ENCODE measurements around the gene RAP1GAP2. TPM values are rescaled to one million over a fixed set of nuclear protein-coding genes. Genes with fewer than 3 reads are reported as not detected.

Gene RAP1GAP2
- total RNA-seq, 1 donor from 2014 or later: 29.3 TPM

DNA sequence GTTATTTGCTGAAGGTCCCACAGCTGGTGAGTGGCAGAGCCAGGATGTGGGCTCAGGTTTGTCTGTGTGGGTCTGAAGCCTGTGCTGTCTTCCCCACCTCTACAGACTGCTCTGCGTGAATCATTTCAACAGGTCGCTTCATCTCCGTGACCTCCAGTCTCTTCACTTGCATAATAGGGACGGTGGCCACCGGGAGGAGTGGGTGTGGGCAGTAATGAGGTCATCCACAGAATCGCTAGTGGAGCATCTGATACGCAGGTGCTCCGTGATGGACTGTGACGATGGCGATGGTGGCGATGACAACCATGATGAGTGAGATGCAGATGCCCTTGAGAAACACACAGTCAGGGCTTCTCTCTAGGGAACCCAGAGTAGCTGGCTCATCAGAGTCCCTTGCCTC lies 120.2 kb downstream of the RAP1GAP2 start:
- no peak for DNase-seq

DNA sequence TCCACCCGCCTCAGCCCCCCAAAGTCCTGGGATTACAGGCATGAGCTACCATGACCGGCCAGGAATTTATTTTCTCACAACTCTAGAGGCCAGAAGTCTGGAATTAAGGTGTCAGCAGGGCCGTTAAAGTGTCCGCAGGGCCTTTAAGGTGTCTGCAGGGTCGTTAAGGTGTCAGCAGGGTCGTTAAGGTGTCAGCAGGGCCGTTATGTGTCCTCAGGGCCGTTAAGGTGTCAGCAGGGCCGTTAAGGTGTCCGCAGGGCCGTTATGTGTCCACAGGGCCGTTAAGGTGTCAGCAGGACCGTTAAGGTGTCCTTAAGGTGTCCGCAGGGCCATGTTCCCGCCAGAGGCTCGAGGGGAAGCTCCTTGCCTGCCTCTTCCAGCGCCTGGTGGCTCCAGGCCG lies 125.2 kb downstream of the RAP1GAP2 start:
- DNase-seq: no peak

DNA sequence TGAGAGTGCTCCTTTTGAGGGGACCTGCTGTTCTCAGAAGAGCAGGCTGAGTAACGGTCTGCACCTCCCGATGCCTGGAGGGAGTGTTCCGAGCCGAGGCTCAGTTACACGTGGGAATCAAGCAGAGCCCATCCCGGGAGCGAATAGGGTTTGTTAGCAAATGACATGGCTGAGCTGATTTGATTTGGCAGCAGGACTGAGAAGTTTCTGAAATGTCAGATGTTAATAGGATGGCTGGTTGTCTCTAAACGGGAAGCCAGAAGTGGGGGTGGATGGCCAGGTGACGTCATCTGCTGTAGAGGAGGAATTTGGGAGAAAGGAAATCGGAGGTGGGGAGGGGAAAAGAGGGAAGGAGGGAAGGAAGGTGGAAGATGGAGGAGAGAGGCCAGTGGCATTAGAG lies 128.0 kb downstream of the RAP1GAP2 start:
- DNase-seq: no peak

DNA sequence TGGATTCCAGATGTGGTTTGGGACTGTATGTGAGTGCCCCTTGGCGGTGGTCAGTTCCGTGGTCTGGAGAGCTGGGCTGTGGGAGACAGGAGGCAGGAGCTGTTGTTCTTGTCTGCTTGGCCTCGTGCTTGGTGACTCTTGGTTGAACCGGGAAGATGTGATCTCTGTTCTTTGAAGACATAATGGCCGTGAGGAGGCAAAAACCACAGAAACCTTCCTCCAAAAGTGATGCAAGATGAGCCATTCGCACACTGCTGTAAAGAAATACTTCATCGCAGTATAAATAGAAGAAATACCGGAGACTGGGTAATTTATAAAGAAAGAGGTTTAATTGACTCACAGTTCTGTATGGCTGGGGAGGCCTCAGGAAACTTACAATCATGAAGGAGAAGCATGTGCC lies 128.8 kb downstream of the RAP1GAP2 start:
- no peak for DNase-seq

DNA sequence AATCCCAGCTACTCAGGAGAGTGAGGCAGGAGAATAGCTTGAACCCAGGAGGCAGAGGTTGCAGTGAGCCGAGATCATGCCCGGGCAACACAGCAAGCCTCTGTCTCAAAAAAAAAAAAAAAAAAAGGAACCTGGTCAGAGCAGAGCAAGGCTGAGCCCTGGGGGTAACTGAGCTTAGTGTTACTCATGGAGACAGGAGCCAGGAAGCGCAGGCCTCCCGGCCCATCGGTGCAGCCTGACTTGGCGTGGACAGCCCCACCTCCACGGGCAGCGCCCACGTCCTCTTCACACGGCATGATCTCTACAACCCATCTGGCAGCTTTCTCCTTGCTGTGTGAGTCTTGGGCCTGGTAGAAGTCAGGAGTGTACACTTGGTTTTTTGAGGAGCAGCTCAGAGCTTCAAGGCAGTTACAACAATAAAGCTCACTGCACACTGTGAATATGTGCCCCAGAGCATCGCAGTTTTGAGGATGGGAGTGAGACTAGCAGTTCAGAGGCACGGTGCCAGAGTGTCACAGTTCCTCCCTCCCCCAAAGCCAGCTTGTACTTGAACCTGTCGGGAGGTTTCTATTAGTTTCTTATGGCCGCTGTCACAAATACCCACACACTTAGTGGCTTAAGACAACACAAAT lies 129.9 kb downstream of the RAP1GAP2 start:
- no peak for DNase-seq

DNA sequence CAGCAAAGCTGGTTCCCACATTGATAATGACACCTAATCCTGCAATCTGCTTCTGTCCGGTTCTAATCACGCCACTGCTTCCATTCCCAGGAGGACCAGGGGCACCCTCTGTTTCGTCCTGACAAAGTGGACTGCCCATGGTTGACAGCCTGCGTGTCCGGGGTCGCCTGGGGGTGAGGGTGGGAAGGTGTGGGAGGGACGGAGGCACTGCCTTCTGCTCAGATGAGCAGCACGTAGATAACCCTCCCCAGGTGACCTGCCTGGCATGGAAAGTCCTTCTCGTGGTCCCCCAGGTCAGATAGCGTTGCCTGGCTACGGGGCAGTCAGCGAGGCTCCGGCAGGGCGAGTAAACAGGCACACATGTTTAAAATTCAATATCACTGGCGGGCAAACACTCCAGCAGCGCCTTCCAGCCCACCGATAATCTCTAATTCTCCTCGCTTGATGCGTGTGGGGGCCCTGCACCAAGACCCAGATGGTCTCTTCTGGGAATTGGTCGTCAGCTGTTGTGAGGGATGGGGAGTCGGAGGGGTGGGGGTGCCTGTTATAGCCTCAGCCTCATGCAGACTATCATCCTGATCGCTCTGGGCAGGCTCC lies 132.2 kb downstream of the RAP1GAP2 start:
- no peak for DNase-seq

DNA sequence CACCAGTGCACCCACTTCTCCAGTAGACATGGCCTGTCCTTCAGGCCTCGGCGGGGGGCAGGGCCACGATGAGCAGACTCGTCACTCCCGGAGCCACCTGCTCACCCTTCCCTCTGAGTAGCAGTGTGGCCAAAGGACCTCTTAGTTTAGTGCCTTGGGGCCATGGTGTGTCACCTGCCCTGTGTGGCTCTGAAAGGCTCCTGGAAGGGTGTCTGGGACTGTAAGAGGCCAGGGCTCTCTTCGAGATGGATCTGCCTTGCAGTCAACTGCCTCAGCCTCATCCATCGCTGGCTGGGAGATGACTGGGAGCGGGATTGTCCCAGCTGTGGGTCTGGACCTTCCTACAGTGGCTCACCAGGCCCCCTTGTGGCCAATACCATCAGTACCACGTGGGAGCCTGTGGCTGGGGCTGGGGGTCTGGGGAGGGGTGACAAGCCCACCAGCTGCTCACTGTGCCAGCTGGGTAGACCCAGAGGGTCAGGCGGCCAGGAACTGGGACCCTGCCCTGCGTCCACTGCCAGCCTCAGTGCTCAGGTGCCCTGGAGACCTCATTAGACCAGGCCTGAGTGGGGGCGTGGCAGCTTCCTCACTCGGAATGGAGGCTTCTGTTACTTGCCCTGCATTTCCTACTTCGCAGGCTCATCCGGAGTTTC lies 133.8 kb downstream of the RAP1GAP2 start:
- no peak for DNase-seq

DNA sequence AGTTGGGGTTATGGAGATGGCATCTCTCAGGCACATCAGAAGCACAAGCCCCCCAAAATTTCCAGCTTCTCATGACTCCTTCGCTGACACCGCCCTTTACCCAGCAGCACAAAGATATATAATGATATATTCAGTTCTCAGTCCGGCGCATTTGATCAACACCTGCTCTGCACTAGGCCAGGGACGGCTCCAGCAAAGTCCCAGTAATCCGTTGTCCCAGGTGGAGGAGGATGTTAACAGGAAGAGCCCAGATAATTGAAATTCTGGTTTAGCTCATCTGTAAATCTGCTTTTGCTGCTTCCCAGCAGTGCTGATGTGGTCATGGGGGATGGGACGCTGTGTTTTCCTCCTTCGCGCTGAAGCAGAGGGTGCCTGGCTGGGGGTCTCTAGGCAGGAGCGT lies 135.6 kb downstream of the RAP1GAP2 start:
- DNase-seq: no peak

DNA sequence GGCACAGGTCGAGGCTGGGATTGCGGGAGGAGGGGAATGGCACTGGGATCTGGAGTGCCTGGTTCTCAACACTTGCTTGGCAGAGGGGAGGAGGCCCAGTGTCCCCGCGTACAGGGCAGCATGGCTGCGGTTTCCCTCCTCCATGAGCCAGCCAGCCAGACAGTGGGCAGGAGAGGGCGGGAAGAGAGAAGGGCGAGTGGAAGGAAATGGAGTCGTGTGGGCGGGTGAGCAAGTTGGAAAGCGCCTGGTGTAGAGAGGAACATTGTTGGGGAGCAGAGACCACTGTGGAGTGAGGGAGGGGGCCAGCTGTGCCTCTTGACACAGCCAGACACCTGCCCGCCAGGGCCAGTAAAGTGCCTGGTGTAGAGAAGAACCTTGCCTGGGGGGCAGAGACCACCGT lies 136.7 kb downstream of the RAP1GAP2 start:
- no peak for DNase-seq

DNA sequence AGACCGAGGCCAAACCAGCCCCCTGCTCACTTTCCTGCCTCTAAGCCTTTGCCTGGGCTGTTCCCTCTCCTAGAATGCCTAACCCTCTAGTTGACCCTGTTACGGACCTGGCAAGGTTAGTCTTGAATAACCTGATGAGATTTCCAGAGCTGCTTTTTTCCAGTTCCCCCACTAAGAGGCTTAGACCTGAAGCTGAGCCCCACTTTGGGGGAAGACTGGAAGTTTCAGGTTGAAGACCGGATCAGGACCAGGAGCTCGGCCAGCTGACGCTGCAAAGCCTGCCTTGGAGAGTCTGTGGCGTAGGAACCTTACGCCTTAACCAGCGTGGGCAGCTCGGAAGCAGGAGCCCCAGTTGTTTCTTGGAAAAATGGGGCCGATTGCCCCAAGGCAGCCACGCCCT lies 137.4 kb downstream of the RAP1GAP2 start:
- no peak for DNase-seq

DNA sequence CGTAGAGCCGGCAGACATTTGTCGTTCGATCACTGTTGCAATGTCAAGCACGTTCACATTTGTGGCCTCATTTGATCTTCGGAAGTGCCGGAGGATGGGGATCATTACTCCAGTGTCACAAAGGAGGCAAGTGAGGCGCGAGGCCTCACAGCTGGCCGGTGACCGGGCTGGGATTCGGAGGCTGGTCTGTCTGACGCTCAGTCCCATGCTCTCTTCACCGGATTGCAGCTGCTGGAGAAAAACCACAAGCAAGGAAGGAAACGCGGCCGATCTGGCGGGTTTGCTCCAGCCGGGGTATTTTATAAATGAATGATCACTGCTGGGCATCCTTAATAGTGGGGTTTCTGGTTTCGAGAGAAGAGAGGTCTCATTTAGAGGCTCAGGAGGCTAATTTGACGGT lies 139.4 kb downstream of the RAP1GAP2 start:
- no peak for DNase-seq

DNA sequence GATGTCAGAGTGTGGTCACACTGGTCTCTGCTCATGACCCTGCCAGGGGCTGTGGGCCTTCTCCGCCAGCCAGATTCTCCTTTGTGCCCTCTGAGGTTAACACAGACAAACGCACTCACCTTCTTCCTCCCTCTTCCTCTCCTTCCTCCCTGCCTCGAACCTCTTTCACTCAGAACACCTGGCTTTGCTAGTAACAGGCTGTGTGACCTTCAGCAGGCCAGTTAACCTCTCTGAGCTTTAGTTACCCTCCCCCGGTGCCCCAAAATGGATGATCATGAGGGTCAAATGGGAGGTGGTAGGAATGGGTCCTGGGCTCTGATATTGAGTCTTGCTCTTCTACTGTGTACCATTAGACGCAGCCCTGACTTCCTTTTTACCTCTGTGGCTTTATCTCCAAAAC lies 140.1 kb downstream of the RAP1GAP2 start:
- DNase-seq: no peak

DNA sequence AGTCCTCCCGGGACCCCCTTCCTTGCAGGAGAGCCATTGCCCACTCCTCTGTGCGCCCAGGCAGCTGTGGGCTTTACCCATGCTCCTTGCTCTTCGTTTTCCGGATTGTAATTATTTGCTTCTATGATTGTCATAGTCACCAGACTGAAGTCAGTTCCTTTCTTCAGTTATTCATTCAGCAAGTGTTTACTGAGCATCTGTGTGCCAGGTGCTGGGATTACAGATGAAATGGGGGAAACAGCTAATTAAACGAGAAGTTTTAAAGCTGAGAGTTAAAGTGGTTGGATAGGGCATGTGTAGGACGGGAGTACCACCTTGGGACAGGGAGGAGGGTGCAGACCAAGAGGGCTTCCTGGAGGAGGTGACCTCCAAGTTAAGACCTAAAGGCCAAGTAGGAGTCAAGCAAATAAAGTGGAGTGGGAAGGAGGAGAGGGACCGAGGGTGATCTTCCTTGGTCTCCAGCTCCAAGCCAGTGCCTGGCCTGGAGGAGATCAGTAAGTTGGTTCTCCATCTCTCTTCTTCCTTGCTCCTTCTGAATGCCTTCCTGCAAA lies 140.6 kb downstream of the RAP1GAP2 start:
- DNase-seq: no peak

DNA sequence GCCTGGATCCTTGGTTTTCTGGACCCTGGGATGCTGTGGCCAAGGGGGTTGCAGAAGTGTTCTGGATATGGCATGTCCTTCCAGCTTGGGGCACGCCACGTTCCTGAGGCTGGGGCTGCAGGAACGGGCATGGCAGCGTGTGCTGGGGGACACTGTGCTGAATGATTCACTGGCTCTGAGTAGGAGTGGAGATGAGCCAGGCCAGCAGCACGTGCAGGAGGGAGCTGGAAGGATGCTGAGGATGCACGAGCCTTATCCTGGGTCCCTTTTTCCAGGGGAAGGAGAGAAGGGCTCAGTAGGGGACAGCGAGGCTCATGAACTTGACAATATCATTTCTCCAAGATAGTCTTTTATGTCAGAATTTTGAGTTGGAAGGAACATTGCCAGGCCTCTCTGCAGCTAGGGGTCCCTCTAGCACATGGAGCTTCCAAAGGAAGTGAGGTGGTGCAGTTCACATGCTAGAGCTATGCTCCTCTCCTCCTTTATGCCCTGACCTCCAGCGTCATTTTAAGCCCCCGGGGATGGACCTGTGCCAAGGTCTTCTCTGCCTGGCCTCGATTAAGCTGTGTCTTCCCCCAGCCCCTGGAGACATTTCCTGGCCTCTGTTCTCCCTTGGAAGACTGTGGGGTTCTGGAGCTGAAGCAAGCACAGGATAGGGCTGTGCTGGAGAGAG lies 141.2 kb downstream of the RAP1GAP2 start:
- no peak for DNase-seq

DNA sequence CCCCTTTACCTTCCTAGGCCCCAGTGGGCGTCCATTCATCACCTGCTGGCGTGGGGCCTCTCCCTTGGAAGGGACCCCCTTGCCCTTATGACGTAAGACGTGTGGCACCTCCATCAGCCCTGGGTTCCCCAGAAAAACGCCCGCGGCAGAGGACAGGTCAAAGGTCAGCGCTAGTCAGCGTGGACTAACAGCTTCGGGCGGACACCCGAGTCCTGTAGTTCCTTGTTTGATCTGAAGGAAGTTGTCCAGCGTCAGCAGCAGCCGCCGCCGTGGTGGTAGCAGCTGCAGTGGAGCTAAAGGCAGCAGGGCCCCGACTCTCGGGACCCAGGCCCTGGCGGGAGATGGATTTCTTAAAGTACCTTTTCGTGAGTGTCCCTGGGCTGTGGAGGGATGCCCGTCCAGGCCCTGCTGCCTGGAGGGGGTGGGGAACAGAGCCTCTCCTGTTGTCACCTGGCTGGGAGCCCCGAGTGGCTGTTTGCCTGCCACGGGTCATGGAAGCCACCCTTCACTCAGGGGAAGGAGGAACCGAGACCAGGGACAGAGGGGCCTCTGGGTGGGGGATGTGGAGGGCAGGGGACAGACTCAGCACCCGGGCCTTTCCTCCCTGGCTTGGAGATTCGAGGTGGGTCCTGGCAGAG lies 143.6 kb downstream of the RAP1GAP2 start:
- DNase-seq: no peak

DNA sequence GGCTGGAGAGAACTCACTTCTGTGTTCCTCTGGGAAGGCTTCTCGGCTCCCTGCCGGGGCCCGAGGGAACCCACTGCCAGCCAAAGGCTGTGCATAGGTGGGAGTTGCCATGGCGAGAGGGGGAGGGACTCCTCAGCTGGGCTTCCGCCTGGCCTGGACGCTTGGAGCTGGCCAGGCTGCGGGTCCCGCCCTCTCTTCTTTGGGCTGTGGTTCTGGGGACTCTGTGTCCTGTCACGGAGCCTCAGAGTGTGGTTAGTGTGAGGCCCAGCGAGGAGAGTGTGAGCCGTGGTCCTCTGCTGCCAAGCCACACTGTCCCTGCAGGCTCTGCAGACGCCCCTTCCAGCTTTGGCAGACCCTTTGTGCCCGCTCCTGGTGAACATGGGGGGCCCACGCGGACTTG lies 144.1 kb downstream of the RAP1GAP2 start:
- DNase-seq: no peak

DNA sequence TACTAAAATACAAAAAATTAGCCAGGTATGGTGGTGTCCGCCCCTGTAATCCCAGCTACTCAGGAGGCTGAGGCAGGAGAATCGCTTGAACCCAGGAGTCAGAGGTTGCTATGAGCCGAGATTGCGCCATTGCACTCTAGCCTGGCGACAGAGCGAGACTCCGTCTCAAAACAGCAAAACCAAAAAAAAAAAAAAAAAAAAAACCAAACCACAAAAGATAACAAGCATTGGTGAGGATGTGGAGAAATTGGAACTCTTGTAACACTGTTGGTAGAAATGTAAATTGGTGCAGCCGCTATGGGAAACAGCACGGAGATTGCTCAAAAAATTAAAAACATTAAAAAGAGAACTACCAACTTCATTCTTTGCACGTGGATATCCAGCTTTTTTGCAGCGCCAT lies 147.7 kb downstream of the RAP1GAP2 start:
- no peak for DNase-seq

DNA sequence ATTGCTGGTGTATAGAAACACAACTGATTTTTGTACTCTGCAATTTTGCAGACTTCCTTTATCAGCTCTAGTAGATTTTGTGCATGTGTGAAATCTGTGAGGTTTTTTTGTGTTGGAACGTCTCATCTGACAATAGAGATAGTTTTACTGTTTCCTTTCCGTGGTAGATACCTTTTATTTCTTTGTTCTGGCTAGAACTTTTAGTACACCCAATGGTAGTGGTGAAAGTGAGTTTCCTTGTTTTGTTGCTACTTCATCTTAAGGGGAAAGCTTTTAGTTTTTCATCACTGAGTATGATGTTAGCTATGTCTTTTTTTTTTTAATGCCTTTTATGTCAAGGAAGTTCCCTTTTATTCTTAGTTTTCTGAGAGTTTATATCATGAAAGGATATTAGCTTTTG lies 149.1 kb downstream of the RAP1GAP2 start:
- DNase-seq: no peak

DNA sequence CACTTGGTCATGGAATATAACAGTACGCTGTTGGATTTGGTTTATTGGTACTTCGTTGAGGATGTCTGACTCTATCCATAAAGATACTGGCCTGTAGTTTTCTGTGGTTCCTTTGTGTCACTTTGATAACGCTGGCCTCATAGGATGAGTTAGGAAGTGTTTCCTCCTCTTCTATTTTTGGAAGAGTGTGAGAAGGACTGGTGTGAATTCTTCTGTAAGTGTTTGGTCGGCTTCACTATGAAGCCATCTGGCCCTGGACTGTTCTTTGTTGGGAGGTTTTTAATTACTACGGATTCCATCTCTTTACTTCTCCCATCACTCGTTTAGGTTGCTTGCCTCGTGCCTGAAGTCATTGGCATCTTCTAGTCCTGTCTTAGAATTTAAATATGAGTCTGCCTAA lies 149.9 kb downstream of the RAP1GAP2 start:
- no peak for DNase-seq

DNA sequence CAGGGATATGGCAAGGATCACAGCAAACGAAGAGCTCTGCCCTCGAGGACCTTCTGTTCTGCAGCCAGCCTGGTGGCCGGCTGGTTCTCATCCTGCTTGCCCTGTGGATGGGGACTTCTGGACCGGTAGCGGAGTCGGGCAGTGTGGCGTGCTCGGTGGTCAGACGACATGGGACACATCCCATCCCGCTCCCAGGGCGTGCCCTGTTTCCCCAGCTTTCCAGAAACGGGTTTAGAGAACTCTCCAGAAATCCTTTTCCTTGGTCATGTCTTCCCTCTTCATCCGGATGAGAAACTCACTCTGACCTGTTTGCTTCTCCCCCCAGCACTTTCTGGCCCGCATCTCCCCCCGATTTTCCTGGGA lies 151.3 kb downstream of the RAP1GAP2 start:
- DNase-seq: no peak

DNA sequence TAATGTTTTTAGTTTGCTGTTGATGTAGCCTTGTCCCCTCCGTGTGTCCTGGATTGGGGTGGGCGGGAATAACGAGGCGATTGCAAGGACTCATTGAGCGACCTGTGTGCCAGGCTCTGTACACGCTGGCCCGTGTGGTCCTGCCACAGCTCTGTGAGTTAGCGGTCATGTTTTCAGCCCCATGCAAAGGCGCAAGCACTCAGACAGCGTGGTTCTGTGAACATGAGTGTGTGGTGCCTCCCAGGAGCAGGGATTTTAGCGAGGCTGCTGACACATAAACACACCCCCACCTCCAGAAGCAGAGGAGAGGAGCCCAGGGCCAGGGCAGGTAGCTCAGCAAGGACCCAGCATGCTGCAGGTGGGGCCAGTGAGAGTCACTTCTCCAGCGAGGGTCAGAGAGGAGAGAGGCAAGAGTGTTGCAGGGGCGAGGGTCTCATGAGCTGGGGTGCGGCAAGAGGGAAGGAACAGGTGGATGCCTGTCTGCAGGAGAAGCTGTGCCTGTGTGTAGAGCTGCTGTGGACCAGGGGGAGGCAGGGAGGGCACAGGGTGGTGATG lies 151.8 kb downstream of the RAP1GAP2 start:
- no peak for DNase-seq

DNA sequence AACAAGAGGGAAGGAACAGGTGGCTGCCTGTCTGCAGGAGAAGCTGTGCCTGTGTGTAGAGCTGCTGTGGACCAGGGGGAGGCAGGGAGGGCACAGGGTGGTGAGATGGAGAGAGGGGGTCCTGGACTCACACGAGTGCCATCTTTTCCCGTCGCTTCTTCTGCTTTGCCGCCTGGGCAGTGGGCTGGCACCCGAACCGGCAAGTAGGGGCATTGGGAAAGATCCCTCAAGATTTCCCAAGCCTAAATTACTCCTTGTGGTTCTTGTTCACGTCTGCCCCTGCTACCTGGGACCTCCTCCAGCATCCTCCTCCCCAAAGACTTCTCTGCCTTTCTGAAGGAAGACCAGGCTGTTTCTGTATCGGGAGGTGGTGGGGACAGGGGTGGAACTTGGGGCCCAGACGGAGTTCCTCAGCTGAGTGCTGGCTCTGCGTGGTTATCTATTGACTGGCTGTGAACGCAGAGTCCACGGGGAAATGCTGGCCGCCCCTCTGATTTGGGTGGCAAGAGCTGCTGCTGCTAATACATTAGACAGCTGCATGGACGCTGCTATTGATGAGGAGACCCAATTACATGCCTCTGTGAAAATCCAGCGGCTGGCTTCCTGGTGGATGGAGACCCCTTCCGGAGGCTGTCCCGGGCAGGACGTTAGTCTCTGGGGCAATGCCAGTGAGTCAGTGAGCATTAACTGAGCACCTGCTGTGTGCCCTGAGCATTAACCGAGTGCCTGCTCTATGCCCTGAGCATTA lies 152.7 kb downstream of the RAP1GAP2 start:
- DNase-seq: no peak
